C4-2B (cell line): Measurements from ENCODE around the gene SCUBE1.

Experiments used
- H3K27ac ChIP-seq: fragments of 450-650 bp; 2 replicates; pipeline ENCODE4 v1.5.1; 2017
- ZFX ChIP-seq: fragments of 450-650 bp; IDR thresholded peaks from 2 replicates; pipeline ENCODE4 v1.6.1; 2017
- TF ChIP-seq, protein P1 (sequence below): fragments of 450-650 bp; conservative IDR thresholded peaks from 2 replicates; pipeline ENCODE4 v1.5.1; 2017; ENCODE audit warnings: mild to moderate bottlenecking

SCUBE1 gene

DNA sequence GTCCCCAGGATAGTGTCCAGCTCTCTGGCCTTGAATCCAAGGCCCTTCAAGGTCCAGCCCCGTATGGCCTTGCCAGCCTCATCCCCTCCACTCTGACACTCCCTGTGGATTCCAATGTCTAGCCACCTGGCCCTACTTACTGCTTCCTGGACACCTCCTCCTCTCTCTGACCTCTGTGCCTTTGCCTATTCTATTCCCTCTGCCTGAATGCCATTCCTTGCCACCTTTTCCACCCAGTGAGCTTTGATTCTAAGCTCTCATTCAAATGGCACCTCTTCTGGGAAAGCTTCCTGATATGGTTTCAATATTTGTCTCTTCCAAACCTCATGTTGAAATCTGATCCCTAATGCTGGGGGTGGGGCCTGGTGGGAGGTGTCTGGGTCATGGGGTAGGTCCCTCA lies 124.4 kb downstream of the SCUBE1 start:
- no peak for TF ChIP-seq ZFX
- TF ChIP-seq, protein P1, sequence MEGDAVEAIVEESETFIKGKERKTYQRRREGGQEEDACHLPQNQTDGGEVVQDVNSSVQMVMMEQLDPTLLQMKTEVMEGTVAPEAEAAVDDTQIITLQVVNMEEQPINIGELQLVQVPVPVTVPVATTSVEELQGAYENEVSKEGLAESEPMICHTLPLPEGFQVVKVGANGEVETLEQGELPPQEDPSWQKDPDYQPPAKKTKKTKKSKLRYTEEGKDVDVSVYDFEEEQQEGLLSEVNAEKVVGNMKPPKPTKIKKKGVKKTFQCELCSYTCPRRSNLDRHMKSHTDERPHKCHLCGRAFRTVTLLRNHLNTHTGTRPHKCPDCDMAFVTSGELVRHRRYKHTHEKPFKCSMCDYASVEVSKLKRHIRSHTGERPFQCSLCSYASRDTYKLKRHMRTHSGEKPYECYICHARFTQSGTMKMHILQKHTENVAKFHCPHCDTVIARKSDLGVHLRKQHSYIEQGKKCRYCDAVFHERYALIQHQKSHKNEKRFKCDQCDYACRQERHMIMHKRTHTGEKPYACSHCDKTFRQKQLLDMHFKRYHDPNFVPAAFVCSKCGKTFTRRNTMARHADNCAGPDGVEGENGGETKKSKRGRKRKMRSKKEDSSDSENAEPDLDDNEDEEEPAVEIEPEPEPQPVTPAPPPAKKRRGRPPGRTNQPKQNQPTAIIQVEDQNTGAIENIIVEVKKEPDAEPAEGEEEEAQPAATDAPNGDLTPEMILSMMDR: no peak
- H3K27ac ChIP-seq: no peak overlapping the region

DNA sequence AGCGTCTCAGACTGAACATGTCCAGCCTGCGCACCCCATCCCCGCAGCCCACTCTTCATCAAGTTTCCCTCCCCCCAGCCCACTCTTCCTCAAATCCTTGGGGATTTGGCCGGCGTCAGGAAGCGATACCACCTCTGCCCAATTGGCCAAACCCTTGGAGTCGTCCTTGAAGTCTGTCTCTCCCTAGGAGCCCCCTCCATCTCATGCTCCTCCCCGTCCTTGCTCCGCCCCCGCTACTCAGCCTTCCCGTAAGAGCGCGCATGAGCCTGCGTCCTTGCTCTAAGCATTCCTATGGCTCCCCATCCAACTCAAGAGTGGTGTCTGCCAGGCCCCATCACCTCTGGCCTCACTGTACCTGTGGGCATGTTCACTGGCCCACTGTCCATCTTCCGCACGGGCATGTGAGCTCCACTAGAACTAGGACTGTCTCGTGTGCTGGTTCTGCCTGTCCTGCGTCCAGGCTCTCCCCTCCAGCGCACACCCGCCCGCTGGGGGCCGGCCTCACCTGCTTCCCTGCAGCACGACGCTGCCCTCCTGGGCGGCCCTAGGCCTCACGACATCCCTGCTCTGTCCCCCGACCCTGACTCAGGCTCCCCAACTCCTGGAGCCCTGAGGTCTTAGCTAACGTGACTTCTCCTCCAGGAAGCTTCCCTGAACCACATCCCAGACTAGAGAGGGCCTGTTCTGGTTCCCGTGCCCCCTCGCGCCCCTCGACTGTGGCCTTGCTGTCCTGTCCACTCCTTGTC lies 125.7 kb downstream of the SCUBE1 start:
- H3K27ac ChIP-seq: no peak overlapping the region
- TF ChIP-seq, protein P1: no peak
- no peak for TF ChIP-seq ZFX

- no peak overlapping the region for H3K27ac ChIP-seq
- TF ChIP-seq, protein P1: no peak
- no peak for TF ChIP-seq ZFX
These were observed 126.4 kb downstream of the SCUBE1 start for GRCh38 chr22:43216738-43217137.

DNA sequence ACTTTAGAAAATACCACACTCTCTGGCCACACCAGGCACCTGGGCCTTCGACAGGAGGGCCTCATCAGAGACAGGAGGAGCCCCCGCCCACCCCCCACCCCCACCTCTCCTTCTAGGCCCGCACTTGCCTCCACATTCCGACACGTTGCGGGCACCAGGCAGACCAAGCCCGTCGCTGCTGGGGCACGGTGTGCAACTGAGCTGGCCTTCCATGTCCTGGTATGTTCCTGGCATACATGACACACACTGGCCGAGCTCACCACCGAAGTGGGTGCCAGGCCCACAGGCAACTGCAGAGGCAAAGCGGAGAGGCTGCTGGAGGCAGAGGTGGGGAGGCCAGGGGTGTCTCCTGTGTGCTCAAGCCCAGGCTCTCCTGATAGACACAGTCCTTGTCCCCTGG lies 129.2 kb downstream of the SCUBE1 start:
- TF ChIP-seq, protein P1: no peak
- TF ChIP-seq ZFX: no peak
- no peak overlapping the region for H3K27ac ChIP-seq

GRCh38 chr22:43213051-43213450 lies 130.1 kb downstream of the SCUBE1 start:
- TF ChIP-seq, protein P1: no peak
- no peak for TF ChIP-seq ZFX
- no peak overlapping the region for H3K27ac ChIP-seq

GRCh38 chr22:43212434-43212952 lies 130.7 kb downstream of the SCUBE1 start:
- TF ChIP-seq ZFX: no peak
- TF ChIP-seq, protein P1: no peak
- no peak overlapping the region for H3K27ac ChIP-seq

DNA sequence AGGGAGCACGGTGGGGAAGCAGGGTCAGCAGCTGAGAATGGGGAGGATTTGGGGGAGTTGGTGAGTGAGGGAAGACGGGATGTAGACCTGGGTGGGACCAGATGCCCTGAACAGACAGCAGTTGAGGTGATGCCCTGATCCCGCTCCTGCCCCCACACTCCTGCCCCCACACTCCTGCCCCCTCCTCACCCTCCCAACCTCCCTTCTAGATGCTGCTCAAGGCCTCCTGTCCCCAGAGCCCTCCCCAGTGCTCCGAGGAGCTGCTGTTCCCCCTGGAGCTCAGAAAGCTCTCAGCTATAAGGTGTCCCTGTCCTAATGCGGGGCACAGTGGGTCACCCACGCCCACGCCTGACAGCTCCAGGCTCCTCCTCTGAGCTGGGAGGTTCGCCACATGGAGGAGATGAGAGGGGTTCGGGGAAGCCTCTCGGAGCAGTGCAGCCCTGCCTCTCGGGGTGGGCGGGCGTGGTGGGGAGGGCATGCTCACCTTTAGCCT lies 131.2 kb downstream of the SCUBE1 start:
- TF ChIP-seq, protein P1: no peak
- no peak overlapping the region for H3K27ac ChIP-seq
